ENCODE results near the gene ZNF324B. TPM values are rescaled to one million over a fixed set of nuclear protein-coding genes. Genes with fewer than 3 reads are reported as not detected.
"Not testable (repeated sequence)": the region's sequence is repeated elsewhere in the genome, so short reads cannot be mapped to it uniquely, and the experiment has no call there.

The ZNF324B gene
- total RNA-seq, 1 experiment from 2014 or later = 9.9 TPM

- DNase-seq (ENCODE audit: low spot score) = no peak
Measured at GRCh38 chr19:58479736-58480480, 28.5 kb downstream of the ZNF324B start.

- no peak for DNase-seq (ENCODE audit: low spot score)
Measured at GRCh38 chr19:58480481-58480830, 29.0 kb downstream of the ZNF324B start.

GRCh38 chr19:58480831-58481230 is 29.4 kb downstream of the ZNF324B start:
- DNase-seq (ENCODE audit: low spot score) = no peak

- DNase-seq (ENCODE audit: low spot score) = no peak
Measured at GRCh38 chr19:58482372-58482771, 30.9 kb downstream of the ZNF324B start.

- no peak for DNase-seq (ENCODE audit: low spot score)
Measured at GRCh38 chr19:58483776-58484175, 32.4 kb downstream of the ZNF324B start.

- DNase-seq (ENCODE audit: low spot score) = not testable (repeated sequence)
Measured at GRCh38 chr19:58484349-58484748, 32.9 kb downstream of the ZNF324B start.

GRCh38 chr19:58491393-58491792 is 40.0 kb downstream of the ZNF324B start:
- DNase-seq (ENCODE audit: low spot score) = no peak

GRCh38 chr19:58492265-58492664 is 40.8 kb downstream of the ZNF324B start:
- DNase-seq (ENCODE audit: low spot score) = no peak

- no peak for DNase-seq (ENCODE audit: low spot score)
Measured at GRCh38 chr19:58497634-58498170, 46.3 kb downstream of the ZNF324B start.

- DNase-seq (ENCODE audit: low spot score) = no peak
Measured at GRCh38 chr19:58498316-58499020, 47.0 kb downstream of the ZNF324B start.

- DNase-seq (ENCODE audit: low spot score) = peak; percentile 88
Measured at GRCh38 chr19:58499021-58499927, 47.9 kb downstream of the ZNF324B start.

GRCh38 chr19:58500242-58500641 is 48.8 kb downstream of the ZNF324B start:
- no peak for DNase-seq (ENCODE audit: low spot score)

Other genes with a start within 250 kb of the ZNF324B start
- not detected in 2 replicates for gene ZNF544, start 222.7 kb upstream of the ZNF324B start, total RNA-seq (2014; rRNA removed; shearing (Covaris generic))
- gene ZNF8, start 172.7 kb upstream of the ZNF324B start, total RNA-seq (2014; rRNA removed; shearing (Covaris generic)) = 8.0 and 9.0 TPM in 2 replicates
- 80.2 and 89.6 TPM in 2 replicates for gene ERVK3-1, start 146.2 kb upstream of the ZNF324B start, total RNA-seq (2014; rRNA removed; shearing (Covaris generic))
- gene ZSCAN22, start 124.6 kb upstream of the ZNF324B start, total RNA-seq (2014; rRNA removed; shearing (Covaris generic)) = 4.0 and 4.1 TPM in 2 replicates
- gene A1BG, start 98.1 kb upstream of the ZNF324B start, total RNA-seq (2014; rRNA removed; shearing (Covaris generic)) = 10.7 and 47.6 TPM in 2 replicates
- 1.7 and 2.4 TPM in 2 replicates for gene ZNF497, start 88.9 kb upstream of the ZNF324B start, total RNA-seq (2014; rRNA removed; shearing (Covaris generic))
- 3.7 and 5.7 TPM in 2 replicates for gene ZNF837, start 70.6 kb upstream of the ZNF324B start, total RNA-seq (2014; rRNA removed; shearing (Covaris generic))
- 2,652 and 2,662 TPM in 2 replicates for gene RPS5, start 64.4 kb upstream of the ZNF324B start, total RNA-seq (2014; rRNA removed; shearing (Covaris generic))
- not detected in 2 replicates for gene RNF225, start 56.0 kb upstream of the ZNF324B start, total RNA-seq (2014; rRNA removed; shearing (Covaris generic))
- 31.5 and 42.1 TPM in 2 replicates for gene ZNF584, start 43.0 kb upstream of the ZNF324B start, total RNA-seq (2014; rRNA removed; shearing (Covaris generic))
- 0.03 and 0.19 TPM in 2 replicates for gene ZNF132, start 11.5 kb upstream of the ZNF324B start, total RNA-seq (2014; rRNA removed; shearing (Covaris generic))
- 18.4 and 21.5 TPM in 2 replicates for gene ZNF324, start 15.5 kb downstream of the ZNF324B start, total RNA-seq (2014; rRNA removed; shearing (Covaris generic))
- 17.1 and 18.8 TPM in 2 replicates for gene ZNF446, start 24.7 kb downstream of the ZNF324B start, total RNA-seq (2014; rRNA removed; shearing (Covaris generic))
- 2.8 and 6.6 TPM in 2 replicates for gene SLC27A5, start 60.4 kb downstream of the ZNF324B start, total RNA-seq (2014; rRNA removed; shearing (Covaris generic))
- gene ZBTB45, start 68.2 kb downstream of the ZNF324B start, total RNA-seq (2014; rRNA removed; shearing (Covaris generic)) = 9.0 and 11.9 TPM in 2 replicates
- 545 and 619 TPM in 2 replicates for gene TRIM28, start 92.4 kb downstream of the ZNF324B start, total RNA-seq (2014; rRNA removed; shearing (Covaris generic))
- gene CHMP2A, start 103.5 kb downstream of the ZNF324B start, total RNA-seq (2014; rRNA removed; shearing (Covaris generic)) = 32.1 and 48.2 TPM in 2 replicates
- gene UBE2M, start 107.0 kb downstream of the ZNF324B start, total RNA-seq (2014; rRNA removed; shearing (Covaris generic)) = 141 and 145 TPM in 2 replicates
- 17.4 and 17.8 TPM in 2 replicates for gene MZF1, start 121.7 kb downstream of the ZNF324B start, total RNA-seq (2014; rRNA removed; shearing (Covaris generic))